Mammary epithelial cell (primary cell): ENCODE measurements around the gene TTLL11.

Experiments used
- EZH2 ChIP-seq: IDR thresholded peaks from 2 replicates; pipeline ENCODE4 v1.6.1; 2012; ENCODE audit warnings: low read length, inconsistent platforms, borderline replicate concordance
- TF ChIP-seq, protein P1 (sequence below), 2 donors: IDR thresholded peaks in 1 of 2; conservative IDR thresholded peaks in 1 of 2; 2 replicates each; pipeline ENCODE4 v1.5.1; 2011 to 2012; ENCODE audit warnings: inconsistent platforms in 2 of 2, low read length in 2 of 2, mild to moderate bottlenecking in 2 of 2, control low read depth in 1 of 2, low read depth in 1 of 2; ENCODE audit not compliant: insufficient read depth in 1 of 2; ENCODE audit errors: extremely low read depth in 1 of 2

DNA sequence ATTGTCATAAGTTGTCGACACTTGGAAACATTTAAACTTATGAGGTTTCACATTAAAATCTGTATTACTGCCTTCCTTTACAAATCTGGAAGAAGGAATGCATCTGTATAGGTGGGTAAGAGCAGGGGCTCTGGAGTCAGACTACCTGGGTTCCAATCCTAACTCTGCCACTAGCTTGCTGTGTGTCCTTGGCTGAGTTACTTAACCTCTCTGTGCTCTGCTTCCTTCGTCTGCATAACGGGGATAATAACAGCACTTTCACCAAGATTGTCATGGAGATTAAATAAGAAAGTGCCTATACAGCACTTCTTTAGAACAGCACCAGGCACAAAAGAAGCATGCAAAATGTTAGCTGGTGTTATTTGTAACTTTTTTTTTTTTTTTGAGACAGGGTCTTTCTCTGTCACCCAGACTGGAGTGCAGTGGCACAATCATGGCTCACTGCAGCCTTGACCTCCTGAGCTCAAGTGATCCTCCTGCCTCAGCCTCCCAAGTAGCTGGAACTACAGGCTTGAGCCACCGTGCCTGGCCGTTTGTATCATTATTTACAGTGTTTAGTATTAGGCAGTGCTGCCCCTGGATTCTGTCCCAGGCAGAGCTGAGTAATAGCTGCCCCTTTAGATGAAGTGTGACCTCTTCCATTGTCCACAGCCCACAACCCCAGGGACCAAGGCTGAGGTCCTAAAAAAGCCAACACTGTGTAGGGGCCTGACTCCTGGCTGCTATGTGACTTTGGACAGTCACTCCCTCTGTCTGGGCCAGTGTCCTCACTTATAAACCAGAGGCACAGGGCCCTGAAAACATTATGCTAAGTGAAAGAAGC is 25.4 kb upstream of the TTLL11 start:
- TF ChIP-seq, protein P1, sequence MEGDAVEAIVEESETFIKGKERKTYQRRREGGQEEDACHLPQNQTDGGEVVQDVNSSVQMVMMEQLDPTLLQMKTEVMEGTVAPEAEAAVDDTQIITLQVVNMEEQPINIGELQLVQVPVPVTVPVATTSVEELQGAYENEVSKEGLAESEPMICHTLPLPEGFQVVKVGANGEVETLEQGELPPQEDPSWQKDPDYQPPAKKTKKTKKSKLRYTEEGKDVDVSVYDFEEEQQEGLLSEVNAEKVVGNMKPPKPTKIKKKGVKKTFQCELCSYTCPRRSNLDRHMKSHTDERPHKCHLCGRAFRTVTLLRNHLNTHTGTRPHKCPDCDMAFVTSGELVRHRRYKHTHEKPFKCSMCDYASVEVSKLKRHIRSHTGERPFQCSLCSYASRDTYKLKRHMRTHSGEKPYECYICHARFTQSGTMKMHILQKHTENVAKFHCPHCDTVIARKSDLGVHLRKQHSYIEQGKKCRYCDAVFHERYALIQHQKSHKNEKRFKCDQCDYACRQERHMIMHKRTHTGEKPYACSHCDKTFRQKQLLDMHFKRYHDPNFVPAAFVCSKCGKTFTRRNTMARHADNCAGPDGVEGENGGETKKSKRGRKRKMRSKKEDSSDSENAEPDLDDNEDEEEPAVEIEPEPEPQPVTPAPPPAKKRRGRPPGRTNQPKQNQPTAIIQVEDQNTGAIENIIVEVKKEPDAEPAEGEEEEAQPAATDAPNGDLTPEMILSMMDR (conservative IDR thresholded peaks at IDR 0.05 in 1 of 2, IDR thresholded peaks at IDR 0.05 in 1 of 2; ENCODE audit: extremely low read depth in 1 of 2, insufficient read depth in 1 of 2, low read depth in 1 of 2, low read length in 2 of 2), result no peak
- TF ChIP-seq EZH2, result no peak
